HFFc6 (cell line): ENCODE measurements around the gene NCKAP5. TPM values are rescaled to one million over a fixed set of nuclear protein-coding genes. Genes with fewer than 3 reads are reported as not detected.

Experiments
- DNase-seq: peaks from one replicate; pipeline ENCODE4 v3.0.0-alpha.2; 2018
- H3K27ac Mint-ChIP-seq: 2 replicates; pipeline ENCODE4 v1.8.0; 2020; ENCODE audit warnings: mild to moderate bottlenecking, mixed read lengths
- H3K27me3 Mint-ChIP-seq: 2 replicates; pipeline ENCODE4 v1.8.0; 2021; ENCODE audit warnings: mild to moderate bottlenecking, moderate library complexity, mixed read lengths; ENCODE audit not compliant: insufficient read depth
- H3K36me3 Mint-ChIP-seq: 2 replicates; pipeline ENCODE4 v1.8.0; 2021; ENCODE audit warnings: low read depth, mixed read lengths
- H3K4me1 Mint-ChIP-seq: 2 replicates; pipeline ENCODE4 v1.8.0; 2020; ENCODE audit warnings: low read depth, mixed read lengths
- H3K4me3 Mint-ChIP-seq: 2 replicates; pipeline ENCODE4 v1.8.0; 2020; ENCODE audit warnings: mild to moderate bottlenecking, moderate library complexity, mixed read lengths
- H3K9me3 Mint-ChIP-seq: 2 replicates; pipeline ENCODE4 v1.8.0; 2020; ENCODE audit warnings: mild to moderate bottlenecking, mixed read lengths
- total RNA-seq, 6 experiments: library from RNA; stranded (reverse); fragmentation: NEBNext Ultra II Directional; extraction: Animal tissue kit (Norgen Biotek cat#: 25700); gene quantifications; 2 replicates in 1 of 6; 3 replicates in 5 of 6; pipeline ENCODE4 v1.2.3, GENCODE V29; 2021
- TF ChIP-seq, protein P1 (sequence below): fragments of 200-600 bp; sonication (generic); IDR thresholded peaks from 2 replicates; pipeline ENCODE4 v1.5.0; 2021; ENCODE audit warnings: antibody characterized with exemption, mild to moderate bottlenecking

The NCKAP5 gene
- total RNA-seq, 6 experiments from 2014 or later, result 0.31 to 4.0 (median 3.1) TPM

DNA sequence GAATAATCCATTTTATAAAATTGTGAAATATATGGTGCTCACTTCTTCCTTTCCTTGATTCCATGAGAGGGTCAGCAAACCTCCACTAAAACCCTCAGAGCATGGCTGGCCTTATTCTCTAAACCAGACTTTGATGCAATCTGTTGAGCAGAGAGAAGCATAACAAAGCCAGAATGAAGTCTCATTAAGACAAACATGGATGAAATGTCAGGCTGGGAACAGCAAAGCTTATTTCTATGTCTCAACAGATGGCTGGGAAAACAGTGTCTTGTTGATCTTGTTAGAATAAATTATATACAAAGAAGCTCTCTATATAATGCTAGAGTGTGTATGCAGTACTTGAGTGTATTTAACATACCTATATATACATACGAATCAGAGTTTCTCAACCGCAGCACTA lies 671.2 kb downstream of the NCKAP5 start:
- H3K36me3 Mint-ChIP-seq, result peaks cover 14% of the 10 kb centered on the region; the same call in 1 of the 2 replicates
- H3K9me3 Mint-ChIP-seq, result peaks cover 8% of the 10 kb centered on the region; the same call in 1 of the 2 replicates
- no peak for DNase-seq
- H3K4me3 Mint-ChIP-seq, result no peak overlapping the region
- peaks cover 12% of the 10 kb centered on the region; the same call in 1 of the 2 replicates for H3K4me1 Mint-ChIP-seq
- TF ChIP-seq, protein P1, sequence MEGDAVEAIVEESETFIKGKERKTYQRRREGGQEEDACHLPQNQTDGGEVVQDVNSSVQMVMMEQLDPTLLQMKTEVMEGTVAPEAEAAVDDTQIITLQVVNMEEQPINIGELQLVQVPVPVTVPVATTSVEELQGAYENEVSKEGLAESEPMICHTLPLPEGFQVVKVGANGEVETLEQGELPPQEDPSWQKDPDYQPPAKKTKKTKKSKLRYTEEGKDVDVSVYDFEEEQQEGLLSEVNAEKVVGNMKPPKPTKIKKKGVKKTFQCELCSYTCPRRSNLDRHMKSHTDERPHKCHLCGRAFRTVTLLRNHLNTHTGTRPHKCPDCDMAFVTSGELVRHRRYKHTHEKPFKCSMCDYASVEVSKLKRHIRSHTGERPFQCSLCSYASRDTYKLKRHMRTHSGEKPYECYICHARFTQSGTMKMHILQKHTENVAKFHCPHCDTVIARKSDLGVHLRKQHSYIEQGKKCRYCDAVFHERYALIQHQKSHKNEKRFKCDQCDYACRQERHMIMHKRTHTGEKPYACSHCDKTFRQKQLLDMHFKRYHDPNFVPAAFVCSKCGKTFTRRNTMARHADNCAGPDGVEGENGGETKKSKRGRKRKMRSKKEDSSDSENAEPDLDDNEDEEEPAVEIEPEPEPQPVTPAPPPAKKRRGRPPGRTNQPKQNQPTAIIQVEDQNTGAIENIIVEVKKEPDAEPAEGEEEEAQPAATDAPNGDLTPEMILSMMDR, result no peak
- no peak overlapping the region for H3K27ac Mint-ChIP-seq
- no peaks in the 10 kb centered on the region for H3K27me3 Mint-ChIP-seq

DNA sequence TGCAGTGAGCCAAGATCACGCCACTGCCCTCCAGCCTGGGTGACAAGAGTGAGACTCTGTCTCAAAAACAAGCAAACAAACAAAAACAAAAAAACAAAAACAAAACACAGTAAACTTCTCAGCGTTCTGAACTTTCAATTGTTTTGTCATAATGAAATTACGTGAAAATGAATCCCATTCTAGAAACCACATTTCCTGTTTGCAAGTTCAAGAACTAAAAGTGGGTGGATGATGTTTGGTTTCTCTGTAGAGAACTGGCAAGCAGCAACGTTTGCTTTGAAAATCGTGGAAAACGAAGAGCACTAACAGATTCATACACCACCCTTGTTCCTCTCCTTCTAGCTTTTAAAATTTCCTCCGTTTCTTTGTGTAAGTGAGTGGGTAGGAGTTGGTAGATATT lies 672.2 kb downstream of the NCKAP5 start:
- Mint-ChIP-seq H3K27ac (no peak overlapping the region), H3K9me3 (peaks cover 8% of the 10 kb centered on the region; the same call in 1 of the 2 replicates), H3K4me1 (peaks cover 15% of the 10 kb centered on the region; the same call in 1 of the 2 replicates), H3K4me3 (no peak overlapping the region), H3K27me3 (no peaks in the 10 kb centered on the region), H3K36me3 (peaks cover 14% of the 10 kb centered on the region; the same call in 1 of the 2 replicates)
- DNase-seq, result no peak
- TF ChIP-seq, protein P1, result no peak

DNA sequence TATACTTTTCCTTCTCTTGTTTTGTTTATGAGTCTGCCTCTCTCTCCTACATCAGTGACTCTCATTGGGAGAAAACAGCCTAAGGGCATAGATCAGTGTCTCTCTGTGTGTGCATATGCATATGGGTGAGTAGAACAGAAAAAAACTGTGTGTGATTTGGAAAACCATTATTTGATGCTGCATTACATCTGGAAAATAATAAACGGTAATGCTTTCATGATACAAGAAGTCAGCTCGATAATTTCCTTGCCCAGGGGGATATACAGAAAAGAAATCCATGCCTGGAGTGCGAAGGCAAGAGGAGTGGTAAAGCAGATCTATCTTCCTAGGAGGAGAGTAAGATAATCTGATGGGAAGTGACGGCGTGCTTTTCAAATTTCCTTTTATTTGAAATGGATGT lies 676.8 kb downstream of the NCKAP5 start:
- peaks cover 7% of the 10 kb centered on the region; the same call in 1 of the 2 replicates for H3K36me3 Mint-ChIP-seq
- H3K4me1 Mint-ChIP-seq, result peaks cover 15% of the 10 kb centered on the region; the same call in 1 of the 2 replicates
- no peak overlapping the region for H3K27ac Mint-ChIP-seq
- H3K27me3 Mint-ChIP-seq, result no peaks in the 10 kb centered on the region; the same call in 1 of the 2 replicates
- no peak overlapping the region for H3K4me3 Mint-ChIP-seq
- TF ChIP-seq, protein P1, result no peak
- no peak for DNase-seq
- H3K9me3 Mint-ChIP-seq, result peaks cover 6% of the 10 kb centered on the region

DNA sequence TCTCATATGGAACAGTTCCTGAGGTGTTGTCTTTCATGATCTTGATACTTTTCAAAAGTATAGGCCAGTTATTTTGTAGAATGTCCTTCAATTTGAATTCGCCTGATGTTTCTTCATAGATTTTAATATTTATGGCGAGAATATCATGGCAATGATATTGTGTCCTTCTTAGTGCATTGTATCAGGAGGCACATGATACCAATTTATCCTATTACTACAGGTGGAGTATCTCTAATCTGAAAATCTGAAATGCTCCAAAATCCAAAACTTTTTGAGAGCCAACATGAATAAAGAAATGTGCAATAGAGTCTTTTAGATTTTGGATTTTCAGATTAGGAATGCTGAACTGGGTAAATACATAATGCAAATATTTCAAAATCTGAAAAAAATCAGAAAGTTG lies 681.7 kb downstream of the NCKAP5 start:
- Mint-ChIP-seq H3K27me3 (no peaks in the 10 kb centered on the region; the same call in none of the 2 replicates), H3K36me3 (peaks cover 7% of the 10 kb centered on the region; the same call in 1 of the 2 replicates), H3K4me3 (no peak overlapping the region), H3K4me1 (peaks cover 17% of the 10 kb centered on the region; the same call in 1 of the 2 replicates), H3K9me3 (peaks cover 6% of the 10 kb centered on the region), H3K27ac (no peak overlapping the region)
- DNase-seq, result no peak
- TF ChIP-seq, protein P1, result no peak

DNA sequence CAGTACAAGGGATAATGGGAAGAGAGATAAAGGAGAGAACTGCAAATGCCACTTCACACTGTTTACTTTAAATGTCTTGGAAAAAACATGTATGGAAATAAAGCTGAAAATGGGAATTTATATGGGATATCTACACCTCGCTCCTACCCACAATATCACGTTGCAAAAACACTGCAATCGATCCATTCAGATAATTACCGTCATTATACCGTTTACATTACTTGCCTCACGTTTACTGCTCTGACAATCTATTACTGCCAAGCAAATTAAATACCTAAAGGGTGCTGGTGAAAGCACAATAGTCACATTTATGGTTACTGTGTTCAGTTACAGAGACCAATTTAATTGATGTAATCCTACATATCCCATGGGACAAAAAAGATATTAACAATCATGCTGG lies 683.6 kb downstream of the NCKAP5 start:
- Mint-ChIP-seq H3K4me3 (no peak overlapping the region), H3K4me1 (peaks cover 12% of the 10 kb centered on the region; the same call in 1 of the 2 replicates), H3K9me3 (peaks cover 6% of the 10 kb centered on the region), H3K27ac (no peak overlapping the region), H3K27me3 (peaks cover 1% of the 10 kb centered on the region), H3K36me3 (peaks cover 7% of the 10 kb centered on the region; the same call in 1 of the 2 replicates)
- no peak for DNase-seq
- TF ChIP-seq, protein P1, result no peak
